ENCODE measurements around the gene MOXD1.

The MOXD1 gene

GRCh38 chr6:132256457-132256856 lies 144.8 kb downstream of the MOXD1 start:
- H3K4me3 ChIP-seq (ENCODE audit: low read depth, low read length), result no peak overlapping the region
- DNase-seq (ENCODE audit: low read depth), result no peak

- no peak overlapping the region for H3K4me3 ChIP-seq (ENCODE audit: low read depth, low read length)
- DNase-seq (ENCODE audit: low read depth), result no peak
Observed at GRCh38 chr6:132253906-132254305, 147.4 kb downstream of the MOXD1 start.

GRCh38 chr6:132253211-132253610 lies 148.1 kb downstream of the MOXD1 start:
- DNase-seq (ENCODE audit: low read depth), result no peak
- no peak overlapping the region for H3K4me3 ChIP-seq (ENCODE audit: low read depth, low read length)

GRCh38 chr6:132252113-132252512 lies 149.2 kb downstream of the MOXD1 start:
- DNase-seq (ENCODE audit: low read depth), result no peak
- H3K4me3 ChIP-seq (ENCODE audit: low read depth, low read length), result no peak overlapping the region

- H3K4me3 ChIP-seq (ENCODE audit: low read depth, low read length), result no peak overlapping the region
- no peak for DNase-seq (ENCODE audit: low read depth)
Observed at GRCh38 chr6:132251711-132252110, 149.6 kb downstream of the MOXD1 start.

- DNase-seq (ENCODE audit: low read depth), result no peak
- no peak overlapping the region for H3K4me3 ChIP-seq (ENCODE audit: low read depth, low read length)
Observed at GRCh38 chr6:132247381-132248159, 153.7 kb downstream of the MOXD1 start.

GRCh38 chr6:132246632-132247270 lies 154.5 kb downstream of the MOXD1 start:
- DNase-seq (ENCODE audit: low read depth), result no peak
- H3K4me3 ChIP-seq (ENCODE audit: low read depth, low read length), result no peak overlapping the region

- no peak for DNase-seq (ENCODE audit: low read depth)
- no peak overlapping the region for H3K4me3 ChIP-seq (ENCODE audit: low read depth, low read length)
Observed at GRCh38 chr6:132246120-132246617, 155.1 kb downstream of the MOXD1 start.
